ENCODE measurements around the gene TCERG1.

Gene TCERG1

DNA sequence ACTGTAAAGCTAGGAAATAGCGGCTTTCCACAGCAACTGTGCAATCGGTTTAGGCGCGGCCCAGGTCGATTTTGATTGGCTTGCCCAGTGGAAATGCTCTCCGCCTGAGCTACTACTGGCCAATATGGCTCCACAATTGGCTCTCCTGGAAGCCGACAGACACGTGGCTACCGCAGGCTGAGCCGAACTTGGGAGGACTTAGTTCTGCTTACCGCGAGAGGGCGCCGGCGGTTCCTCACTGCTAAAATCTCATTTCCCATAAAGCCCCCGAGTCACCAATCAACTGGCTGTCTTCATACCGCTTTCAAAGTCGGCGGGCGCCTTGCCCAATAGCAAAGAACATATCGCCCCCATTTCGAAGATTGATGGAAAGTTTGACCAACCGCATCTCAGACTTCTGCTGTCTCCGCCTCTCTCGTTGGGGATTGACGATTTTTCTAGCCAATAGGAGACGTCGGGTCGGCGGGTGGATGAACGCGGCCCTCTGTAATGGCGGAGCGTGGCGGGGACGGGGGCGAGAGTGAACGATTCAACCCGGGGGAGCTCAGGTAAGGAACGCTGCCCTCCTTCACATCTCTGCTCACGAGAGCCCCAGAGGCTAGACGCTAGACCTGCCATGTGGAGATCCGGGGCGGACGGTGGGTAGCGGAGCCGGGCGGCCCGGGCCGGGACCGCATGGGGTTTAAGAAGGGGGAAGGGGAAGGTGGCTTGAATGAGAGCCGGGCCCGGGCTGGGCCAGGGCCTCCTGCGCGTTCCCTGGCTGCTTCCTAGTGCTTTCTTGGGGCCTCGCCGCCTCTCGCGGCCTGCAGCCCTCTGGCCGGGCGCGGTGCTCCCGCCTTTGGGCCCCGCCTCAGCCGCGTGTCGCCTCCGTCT lies at the start of gene TCERG1:
Gene TCERG1 (plus strand): TSS at position 473 of the 873 bp plus-strand sequence. CDS start 17 bp downstream, at position 490.
- DNase-seq (ENCODE audit: low read depth): peak; percentile 73

DNA sequence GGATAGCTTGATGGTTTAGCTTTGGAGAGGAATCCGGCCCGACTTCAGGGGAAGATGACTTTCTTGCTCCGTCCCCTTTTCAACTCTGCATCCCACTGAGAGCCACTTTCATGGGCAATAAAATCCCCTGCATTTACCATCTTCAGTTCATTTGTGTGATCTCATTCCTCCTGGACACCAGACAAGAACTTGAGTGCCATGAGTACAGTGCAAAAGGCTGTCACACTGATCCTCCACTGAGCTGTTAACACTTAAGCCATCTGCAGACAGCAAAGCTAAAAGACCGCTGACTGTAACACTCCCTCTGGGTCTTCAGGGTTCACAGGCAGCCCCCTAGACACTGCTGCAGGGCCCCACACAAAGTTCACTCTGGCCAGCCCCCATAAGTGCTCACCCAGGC lies 48.3 kb upstream of the TCERG1 start:
- no peak for DNase-seq (ENCODE audit: low read depth)

DNA sequence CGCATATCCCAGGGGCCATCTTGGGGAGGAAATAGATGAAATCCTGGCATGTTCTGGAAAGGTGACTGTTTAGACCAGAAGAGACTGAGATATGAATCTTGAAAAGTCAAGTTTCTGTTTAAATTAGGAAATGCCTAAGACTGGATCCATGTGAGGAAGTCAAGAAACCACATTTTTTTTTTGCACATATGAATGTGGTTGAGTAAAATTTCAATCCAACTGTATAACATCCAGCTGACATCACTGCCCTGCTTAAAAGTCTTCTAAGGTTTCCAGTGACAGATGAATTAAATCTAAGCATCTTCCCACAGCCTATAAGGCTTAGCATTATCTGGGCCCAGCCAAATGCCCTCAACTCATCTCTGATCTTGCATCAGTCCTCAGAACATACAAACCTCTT lies 47.7 kb upstream of the TCERG1 start:
- no peak for DNase-seq (ENCODE audit: low read depth)

DNA sequence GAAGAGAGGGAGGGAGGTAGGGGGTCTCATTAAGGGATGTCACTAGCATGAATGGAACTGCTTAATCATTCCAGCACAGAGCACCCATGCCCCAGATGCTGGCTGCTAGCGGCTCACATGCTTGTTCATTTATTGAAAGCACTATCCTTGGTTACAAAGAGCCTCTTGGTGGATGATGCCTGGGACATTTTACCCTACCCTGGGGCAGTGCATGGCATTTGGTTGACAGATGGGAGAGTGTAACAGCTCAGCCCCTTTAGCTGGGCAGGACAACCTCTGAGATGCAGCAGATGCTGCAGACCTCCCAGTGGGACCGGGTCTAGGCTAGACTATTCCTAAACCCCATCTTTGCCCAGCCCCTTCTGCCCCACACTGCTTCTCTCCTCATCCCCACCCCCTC lies 46.9 kb upstream of the TCERG1 start:
- no peak for DNase-seq (ENCODE audit: low read depth)

DNA sequence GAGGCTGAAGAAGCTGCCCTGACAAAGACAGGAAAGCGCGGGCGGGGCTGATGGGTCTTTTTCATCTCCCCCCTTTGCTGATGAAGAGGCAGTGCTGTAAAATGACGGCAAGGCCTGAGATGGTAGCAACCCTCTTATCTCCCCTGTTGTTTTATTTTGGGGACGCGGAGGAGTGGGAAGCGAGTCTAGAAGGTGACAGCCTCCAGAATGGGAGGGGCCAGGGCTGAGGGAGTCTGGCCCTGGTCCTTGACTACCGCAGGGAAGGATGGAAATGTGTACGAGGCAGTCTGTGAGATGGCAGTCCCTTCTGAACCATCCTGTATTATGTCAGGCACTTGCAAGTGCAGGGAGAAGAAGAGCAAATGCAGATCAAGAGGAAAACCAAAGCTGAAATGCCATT lies 46.1 kb upstream of the TCERG1 start:
- no peak for DNase-seq (ENCODE audit: low read depth)

DNA sequence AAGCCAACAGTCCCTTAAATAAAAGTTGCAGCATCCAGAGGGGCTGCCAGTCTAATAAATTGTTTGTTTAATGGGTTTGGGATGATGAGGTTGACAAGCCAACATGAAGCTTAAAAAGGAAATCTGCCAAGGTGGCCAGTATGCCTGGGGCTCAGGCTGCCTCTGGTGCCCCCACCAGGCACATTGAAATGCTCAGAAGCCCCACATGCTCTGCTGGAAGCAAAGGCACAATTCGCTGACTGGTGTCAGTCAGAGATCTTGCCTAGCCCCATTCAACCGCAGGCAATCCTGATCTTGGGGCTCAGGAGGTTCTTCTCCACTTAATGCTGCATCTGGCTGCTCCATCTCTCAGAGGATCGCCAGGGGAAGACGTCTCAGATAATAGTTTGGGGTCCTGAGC lies 44.2 kb upstream of the TCERG1 start:
- no peak for DNase-seq (ENCODE audit: low read depth)

DNA sequence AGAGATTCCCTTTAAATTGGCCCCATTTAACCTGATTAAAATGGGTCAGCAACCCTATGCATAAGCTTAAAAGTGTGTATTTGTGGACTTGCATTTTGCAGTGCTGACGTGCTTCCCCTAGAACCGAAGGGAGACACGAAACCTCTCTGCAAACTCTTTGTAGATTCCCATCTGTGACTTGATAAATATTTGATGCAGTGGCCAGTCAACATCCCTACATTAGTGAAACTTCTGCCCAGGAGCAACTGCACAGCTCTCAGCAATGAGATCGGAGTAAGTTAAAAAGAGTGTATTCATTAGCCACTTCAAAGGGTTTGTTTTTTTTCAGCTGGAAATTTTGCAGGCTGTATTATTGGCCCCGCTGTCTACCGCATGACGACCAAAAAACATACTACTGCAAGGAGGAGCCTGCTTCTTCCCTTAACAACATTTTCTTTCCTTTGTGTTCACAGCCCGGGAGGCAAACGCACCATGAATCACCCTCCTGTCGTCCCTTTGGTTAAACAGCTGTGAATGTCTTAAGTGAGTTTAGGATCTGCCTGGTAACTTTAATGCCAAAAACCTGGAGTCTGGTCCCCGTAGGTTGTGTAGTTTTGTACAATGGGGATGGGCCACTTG lies 38.0 kb upstream of the TCERG1 start:
- no peak for DNase-seq (ENCODE audit: low read depth)

DNA sequence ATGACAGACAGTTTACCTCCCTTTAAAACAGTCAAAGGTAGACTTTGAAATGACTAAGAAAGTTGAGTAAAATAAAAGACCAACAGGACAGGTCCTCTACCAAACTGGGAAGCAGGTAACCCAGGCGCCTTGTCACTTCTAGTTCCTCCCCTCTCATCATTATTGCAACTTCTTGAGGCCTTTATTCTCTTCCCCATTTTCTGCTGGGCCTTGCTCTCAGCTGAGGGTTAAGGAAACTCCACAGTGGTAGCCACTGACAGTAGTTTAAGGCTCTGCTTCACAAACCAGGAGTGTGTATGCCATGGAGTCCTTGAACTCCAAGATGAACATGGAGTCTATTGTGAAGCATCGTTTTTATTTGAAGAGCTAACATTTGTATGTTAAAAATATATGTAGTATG lies 36.9 kb upstream of the TCERG1 start:
- no peak for DNase-seq (ENCODE audit: low read depth)

DNA sequence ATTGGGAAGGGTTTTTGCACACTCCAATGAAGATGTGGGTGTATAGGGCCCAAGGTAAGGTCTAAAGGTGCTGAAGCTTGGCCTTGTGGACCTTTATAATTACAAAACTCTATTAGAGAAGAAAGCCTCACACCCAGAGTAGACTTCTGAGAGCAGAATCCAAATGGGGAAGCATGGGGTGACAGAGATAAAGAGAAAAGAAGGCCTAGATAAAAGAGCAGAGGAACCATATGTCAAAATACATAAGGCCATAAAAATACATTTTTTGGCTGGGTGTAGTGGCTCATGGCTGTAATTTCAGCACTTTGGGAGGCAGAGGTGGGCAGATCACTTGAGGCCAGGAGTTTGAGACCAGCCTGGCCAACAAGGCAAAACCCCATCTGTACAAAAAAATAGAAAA lies 27.4 kb upstream of the TCERG1 start:
- DNase-seq (ENCODE audit: low read depth): no peak

DNA sequence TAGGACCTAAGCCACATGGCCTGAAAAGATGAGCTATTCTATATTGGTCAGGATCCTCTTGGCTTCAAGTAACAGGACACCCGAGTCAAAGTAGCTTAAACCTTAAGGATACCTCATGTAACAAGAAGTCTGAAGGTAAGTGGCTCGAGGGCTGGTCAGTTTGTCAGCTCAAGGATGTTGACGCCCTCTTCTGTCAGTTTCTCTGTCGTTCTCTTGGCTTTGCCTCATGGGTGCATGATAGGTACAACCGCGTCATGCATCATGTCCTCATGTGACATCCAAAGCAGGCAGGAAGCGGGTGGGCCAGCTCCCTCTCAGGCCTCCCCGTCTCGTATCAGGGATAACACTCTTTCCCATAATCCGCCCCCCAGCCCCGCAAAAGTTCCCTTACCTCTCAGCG lies 22.1 kb upstream of the TCERG1 start:
- DNase-seq (ENCODE audit: low read depth): no peak

DNA sequence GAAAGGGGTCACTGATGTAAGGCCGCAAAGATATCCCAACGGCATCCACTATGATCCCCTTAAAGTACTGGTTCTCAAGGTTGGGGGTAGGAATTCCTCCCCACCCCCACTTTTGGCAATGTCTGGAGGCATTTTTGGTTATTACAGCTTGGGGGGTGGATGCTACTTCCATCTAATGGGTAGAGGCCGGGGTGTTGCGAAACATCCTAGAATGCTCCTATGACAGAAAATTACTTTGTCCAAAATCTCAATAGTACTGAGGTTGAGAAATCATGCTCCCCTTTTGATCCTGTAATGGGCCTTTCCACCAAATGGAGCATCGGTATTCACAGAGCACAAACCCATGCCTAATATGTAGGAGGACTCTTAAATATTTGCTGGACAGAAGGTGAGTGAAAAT lies 20.8 kb upstream of the TCERG1 start:
- no peak for DNase-seq (ENCODE audit: low read depth)

DNA sequence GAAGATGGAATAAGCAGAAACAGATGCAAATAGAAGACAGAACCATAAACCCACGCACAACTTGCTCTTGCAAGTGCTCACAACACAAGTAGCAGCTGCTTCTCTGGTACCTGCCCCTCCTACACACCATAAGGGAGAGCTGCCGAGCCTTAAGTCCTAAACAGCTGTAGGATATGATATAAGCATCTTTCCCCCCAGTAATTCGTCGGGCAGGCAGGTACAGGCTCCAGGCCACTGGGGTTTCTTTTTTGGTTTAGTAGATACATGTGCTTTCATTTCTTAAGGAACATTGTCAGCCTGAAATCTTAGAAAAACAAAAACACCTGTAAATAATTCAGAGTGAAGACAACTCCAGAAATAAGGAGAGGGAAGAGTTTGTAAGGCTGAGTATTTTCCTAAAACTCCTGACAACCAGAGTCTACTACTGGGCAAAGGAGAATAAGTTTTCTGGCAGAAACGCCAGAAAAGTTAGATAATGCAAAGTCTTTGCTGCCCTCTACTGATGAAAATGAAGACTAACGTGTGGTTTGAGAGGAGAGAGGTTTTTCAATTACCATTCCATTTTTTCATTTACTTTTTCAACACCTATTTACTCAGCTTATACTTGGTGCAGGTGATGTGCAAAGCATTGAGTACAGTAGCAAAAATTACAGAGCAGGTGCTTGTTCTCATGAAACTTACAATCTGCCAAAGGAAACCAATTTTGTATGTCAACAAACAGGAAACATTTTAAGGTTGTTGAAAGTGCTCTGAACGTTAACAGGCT lies 20.1 kb upstream of the TCERG1 start:
- DNase-seq (ENCODE audit: low read depth): no peak

DNA sequence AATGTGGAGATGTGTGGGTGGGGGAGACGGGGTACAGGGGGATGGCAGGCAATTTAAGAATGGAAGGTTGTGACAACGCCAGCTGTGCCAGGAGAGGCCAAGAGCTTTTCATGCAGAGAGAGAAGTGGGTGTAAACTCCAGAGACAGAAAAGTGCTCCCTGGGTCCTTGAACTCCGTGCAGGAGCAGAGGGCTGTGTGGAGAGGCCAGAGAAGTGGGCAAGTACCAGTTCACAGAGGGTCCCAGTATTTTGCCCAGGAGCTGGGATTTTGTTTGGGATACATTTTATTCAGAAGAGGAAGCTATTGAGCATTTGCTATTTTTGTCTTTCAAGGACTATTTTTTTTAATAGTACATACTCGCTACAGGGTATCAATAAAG lies 19.5 kb upstream of the TCERG1 start:
- no peak for DNase-seq (ENCODE audit: low read depth)

DNA sequence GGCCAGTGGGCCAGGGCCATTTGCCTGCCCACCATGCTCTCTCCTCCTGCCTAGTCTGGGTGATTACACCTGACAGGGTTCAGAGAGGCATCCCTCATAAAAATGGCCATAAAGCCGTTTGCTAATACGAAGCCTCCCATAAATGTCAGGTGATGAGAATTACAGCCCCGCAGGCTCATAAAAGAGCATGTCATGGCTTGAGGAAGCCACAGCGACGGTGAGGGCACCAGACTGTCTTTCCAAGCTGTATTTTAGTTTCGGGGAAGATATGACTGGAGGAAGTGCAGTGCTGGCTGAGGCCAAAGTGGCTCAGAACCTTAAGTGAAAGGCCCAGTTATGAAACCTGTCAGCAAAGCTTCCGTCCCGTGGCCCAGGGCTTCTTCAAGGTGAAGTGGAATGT lies 18.5 kb upstream of the TCERG1 start:
- no peak for DNase-seq (ENCODE audit: low read depth)

DNA sequence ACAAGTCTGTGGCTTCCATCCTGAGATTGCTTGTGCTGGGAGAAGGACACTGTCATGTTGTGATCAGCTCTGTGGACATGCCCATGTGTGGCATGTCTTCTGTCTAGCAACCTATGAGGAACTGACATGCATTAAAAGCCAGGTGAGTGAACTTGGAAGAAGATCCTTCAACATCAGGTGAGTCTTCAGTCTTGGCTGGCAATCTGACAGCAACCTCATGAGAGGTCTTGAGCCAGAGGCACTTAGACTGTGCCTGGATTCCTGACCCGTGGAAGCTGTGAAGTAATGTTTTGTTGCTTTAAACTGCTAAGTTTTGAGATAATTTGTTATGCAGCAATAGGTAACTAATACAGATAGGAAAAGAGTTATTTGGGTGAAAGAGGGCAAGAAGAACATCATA lies 6.8 kb upstream of the TCERG1 start:
- no peak for DNase-seq (ENCODE audit: low read depth)

DNA sequence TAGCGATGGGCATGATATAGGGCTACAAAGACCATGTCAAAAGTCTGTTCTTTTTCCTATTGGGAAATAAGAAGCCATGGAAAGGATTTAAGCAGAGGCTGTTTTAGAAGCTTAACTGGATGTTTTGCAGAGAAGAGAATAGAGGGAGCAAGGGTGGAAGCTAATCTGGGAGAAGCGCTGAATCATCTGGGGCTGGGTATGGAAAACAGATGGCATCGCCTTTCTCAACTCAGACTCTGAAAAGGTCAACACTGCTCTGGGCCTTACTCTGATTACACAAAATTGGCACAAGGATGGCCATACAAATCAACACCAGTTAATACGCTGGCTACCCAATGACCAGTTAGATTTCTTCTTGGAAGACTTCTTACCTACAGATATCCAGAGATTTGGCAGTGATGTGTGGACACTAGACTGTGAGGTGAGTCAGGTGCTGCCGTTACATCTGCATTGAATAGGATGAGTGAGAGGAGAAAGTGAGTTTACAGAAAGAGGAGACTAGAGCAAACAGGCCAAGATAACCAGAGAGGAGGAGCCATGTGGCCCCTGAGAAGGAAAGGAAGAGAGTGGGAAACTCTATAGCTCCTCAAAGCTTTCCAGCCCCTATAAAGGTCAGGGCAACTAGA lies 6.2 kb upstream of the TCERG1 start:
- no peak for DNase-seq (ENCODE audit: low read depth)

DNA sequence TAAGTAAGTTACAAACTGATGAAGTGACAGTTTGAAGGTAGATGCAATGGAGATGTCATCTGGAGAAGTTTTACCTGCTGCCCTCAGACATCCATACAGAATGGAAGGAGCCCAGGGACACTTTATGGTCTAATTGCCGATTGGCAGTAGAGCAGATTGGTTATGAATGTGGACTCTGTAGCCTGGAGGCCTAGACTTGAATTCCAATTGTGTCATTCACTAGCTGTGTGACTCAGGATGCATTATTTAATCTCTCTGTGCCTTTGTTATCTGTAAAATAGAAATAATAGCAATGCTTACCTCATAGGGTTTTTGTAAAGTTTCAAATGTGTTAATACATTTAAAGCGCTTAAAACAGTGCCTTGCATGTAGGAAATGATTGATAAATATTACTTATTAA lies 5.2 kb upstream of the TCERG1 start:
- DNase-seq (ENCODE audit: low read depth): no peak

DNA sequence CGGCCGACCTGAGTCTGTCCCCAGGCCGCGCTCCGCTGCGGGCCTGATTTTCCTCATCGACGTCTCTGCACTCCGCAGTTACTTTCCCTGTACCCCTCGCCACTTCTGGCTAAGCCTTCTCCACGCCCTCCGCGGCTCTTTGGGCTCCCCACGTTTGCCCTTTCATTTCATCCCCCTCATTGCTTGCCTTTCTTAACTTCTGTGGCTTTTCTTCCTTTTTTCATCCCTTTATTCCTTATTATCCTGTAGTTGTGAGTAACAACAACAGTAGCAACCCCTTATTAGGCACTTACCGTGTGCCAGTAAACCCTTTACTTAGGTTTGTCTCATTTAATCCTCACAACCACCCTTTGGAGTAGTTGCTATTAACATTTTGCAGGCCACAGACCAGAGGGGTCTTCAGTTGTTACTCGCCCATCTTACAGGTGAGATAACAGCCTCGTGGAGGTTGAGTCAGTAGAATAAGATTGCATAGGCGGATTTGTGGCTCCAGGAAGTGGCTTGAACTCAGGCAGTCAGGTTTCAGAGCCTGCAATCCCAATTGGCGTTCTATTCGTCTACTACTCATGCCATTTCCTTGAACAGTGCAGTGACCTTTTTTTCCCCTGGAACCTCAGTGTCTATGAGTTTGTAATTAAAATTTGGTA lies 724 bp downstream of the TCERG1 start:
- DNase-seq (ENCODE audit: low read depth): no peak

DNA sequence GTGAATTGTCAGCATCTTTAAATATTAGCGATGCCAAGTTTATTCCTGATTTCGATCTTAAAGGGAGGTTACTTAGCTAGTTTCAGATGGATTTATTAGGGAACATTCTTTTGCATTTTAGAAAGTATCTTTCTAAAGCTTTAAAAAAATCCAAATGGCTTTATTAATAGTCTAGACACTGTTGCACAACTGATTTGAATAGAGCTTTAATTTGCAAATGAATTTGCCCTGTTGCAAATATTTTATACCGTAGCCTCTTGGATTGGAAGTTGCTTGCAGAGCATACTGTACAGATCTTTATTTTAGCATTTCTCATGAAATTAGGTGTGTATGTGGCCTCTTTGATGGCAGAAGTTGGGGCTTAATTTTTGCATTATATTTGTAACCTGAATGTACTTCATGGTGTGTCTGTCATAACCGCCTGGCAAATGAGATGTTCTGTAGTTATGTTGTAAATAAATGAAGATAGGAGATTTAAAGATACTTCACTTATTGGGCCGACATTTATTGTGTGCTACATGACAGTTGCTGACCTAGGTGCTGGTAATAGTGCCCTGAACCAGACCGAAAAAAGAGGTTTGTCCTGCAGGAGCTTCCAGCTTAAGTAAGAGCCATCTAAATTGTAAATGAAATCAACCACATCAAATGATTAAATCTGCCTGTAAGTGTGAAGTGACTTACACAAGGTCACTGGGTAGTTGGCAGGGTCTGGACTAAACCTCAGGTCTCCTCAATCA lies 1.8 kb downstream of the TCERG1 start:
- DNase-seq (ENCODE audit: low read depth): no peak

DNA sequence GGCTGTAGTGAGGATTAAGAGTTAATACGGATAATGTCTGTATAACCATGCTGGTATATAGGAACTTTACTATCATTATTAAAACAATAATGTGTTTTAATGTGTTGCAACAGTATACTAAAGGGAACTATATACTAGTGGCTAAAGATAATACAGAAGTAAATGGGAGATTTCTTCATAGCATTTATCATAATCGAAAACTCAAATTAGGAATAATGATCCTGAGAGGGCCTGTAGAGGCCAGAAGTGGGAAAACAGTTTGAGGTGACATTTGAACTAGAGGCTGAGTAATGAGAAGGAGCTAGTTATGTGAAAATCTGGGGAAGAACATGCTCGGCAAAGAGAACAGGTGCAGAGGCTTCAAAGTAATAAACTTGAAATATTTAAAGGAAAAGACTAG lies 2.9 kb downstream of the TCERG1 start:
- no peak for DNase-seq (ENCODE audit: low read depth)

DNA sequence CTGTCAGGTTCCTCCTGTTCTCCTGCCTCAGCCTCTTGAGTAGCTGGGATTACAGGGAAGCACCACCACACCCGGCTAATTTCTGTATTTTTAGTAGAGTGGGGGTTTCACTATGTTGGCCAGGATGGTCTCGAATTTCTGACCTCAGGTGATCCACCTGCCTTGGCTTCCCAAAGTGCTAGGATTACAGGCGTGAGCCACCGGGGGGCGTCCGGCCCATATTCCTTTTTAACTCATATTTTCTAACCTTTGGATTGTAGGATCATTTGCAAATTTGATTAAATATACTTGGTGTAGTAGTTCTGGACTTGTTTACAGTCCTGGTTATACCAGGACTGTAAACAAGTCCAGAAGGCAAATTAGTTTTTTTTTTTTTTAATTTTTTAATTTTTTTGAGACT lies 4.3 kb downstream of the TCERG1 start:
- no peak for DNase-seq (ENCODE audit: low read depth)
